HUDEP-2 (cell line): ENCODE results near the gene ARFGEF3.

Experiments
- DNase-seq, 76 experiments: peaks; one replicate each; lab custom pipeline; 2025; ENCODE audit not compliant: unreplicated experiment in 76 of 76; lab: John Stamatoyannopoulos, UW

The ARFGEF3 gene

DNA sequence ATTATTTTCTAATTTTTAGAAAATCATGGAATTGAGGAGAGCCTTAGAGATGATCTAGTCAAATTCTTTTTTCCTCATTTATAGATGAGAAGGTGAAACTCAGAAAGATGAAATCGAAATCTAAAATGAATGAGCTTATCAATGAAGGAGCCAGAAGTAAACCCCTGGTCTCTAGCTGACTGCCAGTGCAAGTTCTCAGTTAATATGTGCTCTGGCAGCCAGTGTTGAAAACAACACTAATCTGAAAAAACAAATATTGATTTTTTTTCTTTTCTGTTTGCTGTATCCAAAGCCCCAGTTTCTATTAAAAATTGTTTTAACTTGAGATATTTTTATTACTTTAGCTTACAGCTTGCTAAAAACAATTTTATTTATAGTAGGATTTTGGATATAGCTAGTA is 78.0 kb downstream of the ARFGEF3 start:
- DNase-seq = no peak

DNA sequence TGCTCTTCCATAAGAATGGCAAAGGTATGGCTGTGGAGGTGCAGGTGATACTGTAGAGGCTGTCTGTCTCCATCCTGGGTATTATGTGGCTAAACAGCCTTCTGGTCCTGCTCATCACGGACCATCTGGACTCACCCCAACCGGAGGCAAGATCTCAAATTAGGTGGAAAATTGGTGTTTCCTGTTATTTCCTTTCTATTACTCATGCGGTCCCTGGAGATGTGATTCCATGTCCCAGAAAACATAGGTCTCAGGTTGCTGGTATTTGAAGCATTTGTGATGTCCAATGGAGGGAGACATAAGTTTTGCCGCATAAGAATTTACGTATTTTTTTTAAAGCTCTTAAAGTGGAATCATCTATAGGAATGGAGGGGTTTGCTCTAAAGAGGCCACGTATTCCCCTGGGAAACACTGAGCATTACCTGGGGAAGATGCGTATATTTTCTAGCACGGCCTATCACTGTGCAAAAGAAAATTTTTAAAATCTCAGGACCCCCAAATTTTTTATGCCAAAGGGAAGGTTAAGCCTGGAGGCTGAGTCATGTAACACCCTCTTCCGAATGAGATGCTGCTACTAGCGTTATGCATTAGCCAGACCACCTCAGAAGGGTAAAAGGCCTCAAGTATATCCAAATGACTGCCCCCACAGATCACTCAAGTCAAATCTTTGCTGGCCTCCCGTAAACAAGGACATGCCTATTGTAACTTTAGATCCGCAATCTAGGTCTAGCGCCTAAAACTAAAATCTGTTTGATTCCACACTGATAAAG is 78.9 kb downstream of the ARFGEF3 start:
- DNase-seq = no peak

- DNase-seq = no peak
Observed at GRCh38 chr6:138241381-138241780, 79.6 kb downstream of the ARFGEF3 start.

DNA sequence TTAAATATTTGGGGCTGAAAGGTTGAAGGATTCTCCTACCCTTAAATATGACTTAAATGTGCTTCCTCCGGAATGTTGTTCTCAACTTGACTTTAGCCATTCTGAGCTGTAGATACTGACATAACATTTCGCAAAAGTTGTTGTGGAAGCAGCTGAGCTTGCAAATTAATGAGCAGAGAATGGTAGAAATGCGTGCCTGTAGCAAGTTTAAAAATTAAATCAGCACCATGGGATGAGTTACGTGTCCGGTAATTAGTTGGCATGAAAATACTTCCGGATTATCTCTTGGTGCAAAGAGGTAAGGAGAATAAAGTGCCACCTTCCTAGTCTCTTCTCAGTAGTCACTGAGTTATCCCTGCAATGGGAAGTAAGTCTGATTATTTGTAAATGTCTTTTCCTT is 80.2 kb downstream of the ARFGEF3 start:
- no peak for DNase-seq

GRCh38 chr6:138242987-138243592 is 81.4 kb downstream of the ARFGEF3 start:
- no peak for DNase-seq

DNA sequence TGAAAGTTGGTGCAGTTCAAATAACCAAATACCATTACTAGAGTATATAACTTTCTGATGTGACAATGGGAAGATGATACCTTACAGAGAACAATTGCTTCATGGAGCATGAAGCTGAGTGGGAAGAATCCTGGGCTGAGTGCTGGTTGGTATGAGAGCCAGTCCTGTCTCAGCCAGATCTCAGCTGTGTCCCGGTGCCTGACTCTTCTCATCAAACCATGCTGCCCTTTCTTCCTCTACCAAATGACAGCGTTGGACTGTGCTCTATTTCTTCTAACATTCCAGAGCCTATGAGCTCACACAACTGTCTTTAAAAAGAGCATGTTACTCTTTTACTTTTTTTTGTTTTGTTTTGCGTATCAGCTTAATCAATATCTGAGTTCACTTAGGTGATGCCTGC is 84.0 kb downstream of the ARFGEF3 start:
- DNase-seq = no peak

DNA sequence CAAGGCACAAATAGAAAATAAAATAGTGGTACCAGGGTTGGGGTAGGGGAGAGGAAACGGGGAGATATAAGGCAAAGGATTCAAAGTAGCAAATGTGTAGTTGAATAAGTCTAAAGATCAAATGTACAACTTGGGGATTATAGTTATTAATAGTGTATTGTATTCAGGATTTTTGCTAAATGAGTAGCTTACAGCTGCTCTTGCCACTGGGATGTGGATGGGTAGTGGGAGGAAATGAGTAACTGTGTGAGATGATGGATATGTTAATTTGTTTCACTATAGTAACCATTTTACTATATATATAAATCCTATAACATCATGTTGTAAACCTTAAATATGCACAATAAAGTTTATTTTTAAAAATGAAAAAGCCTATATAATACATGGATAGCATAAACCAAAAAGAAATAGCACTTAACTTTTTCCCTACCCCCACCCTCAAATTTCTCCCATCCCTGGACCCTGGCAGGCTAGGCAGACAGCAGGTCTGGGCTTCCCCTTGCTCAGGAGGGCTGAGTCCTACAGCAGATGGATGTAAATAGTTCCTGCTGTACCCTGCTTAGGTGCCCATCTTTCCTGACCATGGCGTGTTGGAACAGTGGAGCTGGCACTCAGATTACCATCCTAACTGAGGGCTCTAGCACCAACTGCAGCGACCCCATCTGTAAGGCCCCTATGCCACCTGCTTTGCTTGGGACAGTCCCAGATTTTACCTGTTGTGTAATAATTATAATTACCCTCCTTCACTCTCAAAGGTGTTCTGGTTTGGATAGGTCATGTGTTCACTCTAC is 85.1 kb downstream of the ARFGEF3 start:
- no peak for DNase-seq

- DNase-seq = no peak
Observed at GRCh38 chr6:138248011-138248410, 86.3 kb downstream of the ARFGEF3 start.

DNA sequence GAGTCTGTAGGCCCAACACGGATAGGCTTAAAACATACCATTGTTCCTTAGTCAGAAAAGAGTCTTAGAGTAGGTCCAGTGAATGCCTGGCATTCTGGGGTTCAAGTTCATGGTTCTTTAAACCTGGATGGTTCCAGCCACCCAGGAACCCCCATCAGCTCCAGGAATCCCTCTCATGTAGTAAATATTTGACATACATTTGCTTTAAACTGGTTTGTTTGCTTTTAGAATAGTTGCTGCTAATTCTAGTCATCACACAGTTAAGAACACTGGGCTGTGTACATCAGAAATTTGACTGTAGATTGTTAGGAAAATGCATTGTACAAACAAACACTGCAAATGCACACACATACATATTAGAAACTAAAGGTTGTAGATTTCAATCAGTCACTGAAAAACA is 87.1 kb downstream of the ARFGEF3 start:
- DNase-seq = no peak

DNA sequence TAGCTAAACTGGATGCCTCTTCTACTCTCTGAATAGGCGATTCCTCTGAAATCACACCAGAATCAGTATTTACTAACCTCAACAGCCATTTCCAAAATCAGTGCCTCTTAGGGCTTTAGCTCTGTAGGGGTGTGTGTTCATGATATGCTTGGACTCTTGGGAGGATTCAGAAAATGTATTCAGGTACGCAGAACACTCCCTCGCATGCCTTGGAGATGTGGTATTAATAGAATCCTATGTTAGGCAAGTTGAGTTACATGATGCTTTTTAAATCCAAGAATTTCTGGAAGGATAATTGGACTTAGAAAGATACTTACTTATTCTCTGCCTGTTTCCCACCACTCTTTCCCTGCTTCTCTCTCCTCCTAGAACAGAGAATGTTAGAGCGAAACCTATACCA is 88.3 kb downstream of the ARFGEF3 start:
- no peak for DNase-seq

DNA sequence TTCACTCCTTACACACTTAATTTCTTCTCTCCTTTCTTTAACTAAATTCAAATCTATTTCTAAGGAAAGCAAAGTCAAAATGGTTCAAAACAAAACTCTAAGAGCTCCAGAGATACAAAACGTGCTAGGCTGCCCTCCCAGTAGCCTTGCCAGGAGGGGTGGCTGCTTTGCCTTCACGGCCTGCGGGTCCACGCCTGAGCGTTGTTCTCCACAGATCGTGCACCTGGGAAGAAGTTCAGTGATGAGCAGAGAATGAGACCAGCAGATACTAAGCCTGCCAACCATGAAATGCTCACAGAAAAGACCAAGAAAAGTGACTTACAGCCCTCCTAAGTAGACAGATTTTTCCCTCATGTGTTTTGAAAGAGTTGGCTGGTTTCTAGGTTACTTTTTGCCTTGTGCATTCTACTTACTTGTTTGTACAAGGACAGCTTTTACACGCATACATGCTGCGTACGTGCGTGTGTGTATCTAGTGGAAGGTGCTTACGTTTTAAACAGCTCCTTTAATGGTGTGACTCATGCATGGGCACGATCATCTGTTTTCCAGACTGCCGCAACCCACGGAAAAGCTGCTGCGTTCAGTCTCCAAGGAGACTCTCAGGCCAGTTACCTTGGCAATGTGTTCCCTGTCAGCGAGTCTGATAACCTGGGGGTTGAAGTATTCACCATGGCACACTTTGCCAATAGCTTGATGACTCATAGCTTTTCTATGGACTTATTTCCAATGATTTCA is 88.9 kb downstream of the ARFGEF3 start:
- no peak for DNase-seq

- no peak for DNase-seq
Observed at GRCh38 chr6:138253731-138254130, 92.0 kb downstream of the ARFGEF3 start.

DNA sequence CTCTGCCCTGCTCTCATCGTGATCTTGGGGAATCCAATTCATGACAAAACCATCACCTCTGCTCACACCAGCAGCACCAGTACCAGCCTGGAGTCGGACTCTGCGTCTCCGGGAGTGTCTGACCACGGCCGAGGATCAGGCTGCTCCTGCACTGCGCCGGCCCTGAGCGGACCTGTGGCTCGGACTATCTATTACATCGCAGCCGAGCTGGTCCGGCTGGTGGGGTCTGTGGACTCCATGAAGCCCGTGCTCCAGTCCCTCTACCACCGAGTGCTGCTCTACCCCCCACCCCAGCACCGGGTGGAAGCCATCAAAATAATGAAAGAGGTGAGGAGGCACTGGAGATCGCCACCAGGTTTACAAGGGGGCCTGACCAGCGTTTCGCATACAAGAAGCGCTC is 93.7 kb downstream of the ARFGEF3 start:
- DNase-seq = no peak

DNA sequence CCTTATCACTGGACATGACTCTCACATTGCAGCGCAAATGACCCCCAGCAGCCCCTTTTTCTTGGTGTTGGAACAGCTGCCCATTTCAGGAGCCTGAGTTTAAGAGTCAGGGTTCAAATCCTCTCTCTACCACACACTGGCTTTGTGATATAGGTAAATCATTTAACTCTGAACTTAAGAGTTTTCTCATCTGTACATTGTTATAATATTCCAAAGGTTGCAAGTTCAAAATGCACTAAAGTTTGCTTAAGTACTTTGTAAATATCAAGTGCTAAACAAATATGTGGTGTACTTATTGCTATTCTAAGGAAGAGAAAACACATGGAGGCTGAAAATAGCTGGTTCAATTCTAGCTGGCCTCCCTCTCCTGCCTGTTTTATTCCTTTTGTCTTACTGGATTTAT is 95.9 kb downstream of the ARFGEF3 start:
- DNase-seq = no peak

DNA sequence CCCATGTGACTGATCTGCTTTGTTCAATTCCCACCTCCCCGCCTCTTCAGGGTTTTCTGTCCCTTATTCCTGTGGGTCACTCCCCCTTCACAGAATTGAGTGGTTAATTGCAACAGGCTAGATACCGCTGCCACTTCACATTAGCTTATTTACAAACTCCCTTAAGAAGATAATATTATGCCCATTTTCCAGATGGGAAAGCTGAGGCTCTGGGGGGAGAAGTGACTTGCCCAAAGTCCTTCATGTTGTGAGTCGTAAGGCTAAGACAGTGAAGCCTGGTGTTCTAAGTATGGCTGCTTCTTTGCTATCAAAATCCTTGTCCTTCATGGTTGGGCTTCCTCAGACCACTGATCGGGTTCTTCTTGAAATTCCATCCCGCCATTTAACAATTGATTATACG is 96.5 kb downstream of the ARFGEF3 start:
- no peak for DNase-seq

GRCh38 chr6:138258991-138259390 is 97.3 kb downstream of the ARFGEF3 start:
- DNase-seq = no peak

DNA sequence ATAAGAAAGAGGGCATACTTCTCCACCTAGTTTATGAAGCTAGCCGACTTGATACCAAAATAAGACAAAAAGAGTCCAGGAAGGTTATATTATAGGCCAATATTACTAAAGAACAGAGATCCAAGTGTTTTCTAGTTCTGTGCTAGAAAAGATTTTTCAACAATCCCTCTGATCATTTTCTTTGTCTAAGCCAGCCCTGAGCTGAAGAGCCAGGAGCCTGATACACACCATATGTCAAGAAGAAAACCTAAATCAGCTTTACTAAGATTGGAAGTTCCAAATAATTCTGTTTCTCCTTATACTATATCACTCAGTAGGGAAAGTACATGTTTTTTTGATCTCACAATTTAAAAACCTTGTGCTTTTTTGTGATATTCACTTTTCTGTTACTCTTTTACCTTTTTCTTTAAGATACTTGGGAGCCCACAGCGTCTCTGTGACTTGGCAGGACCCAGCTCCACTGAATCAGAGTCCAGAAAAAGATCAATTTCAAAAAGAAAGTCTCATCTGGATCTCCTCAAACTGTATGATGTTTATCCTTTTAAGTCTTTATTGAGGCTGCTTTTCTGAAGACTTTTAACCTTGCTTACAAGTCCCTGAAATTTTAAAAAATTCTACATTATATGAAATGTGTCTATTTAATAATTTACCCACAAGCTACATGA is 99.5 kb downstream of the ARFGEF3 start:
- DNase-seq = no peak

DNA sequence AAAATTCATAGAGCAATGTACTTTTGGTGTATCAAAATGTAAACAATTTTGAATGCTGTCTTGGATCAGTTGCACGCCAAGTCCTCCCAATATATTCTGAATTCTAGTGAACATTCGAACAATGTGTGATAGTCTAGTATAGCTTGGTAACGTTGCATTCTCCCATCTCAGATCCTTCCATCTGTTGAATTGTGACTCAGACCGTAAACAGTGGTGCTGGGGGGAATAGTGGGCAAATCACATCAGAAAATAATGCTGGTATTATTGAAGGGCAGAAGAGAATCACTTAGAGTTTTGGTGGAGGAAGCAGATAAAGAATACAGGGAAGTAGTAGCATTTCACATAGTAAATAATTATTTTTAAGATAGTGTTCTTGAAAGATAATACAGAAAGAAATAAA is 102.2 kb downstream of the ARFGEF3 start:
- no peak for DNase-seq

DNA sequence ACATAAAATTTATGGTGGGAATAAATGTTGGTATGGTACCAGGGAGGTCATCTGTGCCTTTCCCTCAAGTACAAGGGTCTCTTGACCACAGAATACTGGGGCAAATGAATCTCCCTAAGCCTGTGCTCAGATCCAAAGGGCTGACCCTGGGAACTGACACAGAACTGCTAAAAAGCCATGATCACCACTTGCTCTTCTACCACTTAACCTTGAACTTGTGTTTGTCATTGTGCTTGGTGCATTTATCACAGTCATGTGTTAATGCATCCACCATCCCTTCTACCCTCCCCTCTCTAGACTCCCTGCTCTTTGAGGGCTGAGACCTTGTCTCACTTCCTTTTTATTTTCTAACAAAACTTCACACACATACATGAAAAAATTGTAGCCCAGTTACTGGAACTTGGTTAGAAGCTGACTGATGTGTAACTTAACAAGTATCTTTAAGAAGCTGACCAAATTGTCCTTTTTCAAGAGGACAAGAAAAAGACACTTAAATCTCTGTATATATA is 102.7 kb downstream of the ARFGEF3 start:
- no peak for DNase-seq

- DNase-seq = no peak
Observed at GRCh38 chr6:138266095-138266494, 104.4 kb downstream of the ARFGEF3 start.
